Measurements from ENCODE around the gene GLE1. TPM values are rescaled to one million over a fixed set of nuclear protein-coding genes. Genes with fewer than 3 reads are reported as not detected.

The GLE1 gene
- total RNA-seq, 1 experiment from 2014 or later = 36.6 TPM

DNA sequence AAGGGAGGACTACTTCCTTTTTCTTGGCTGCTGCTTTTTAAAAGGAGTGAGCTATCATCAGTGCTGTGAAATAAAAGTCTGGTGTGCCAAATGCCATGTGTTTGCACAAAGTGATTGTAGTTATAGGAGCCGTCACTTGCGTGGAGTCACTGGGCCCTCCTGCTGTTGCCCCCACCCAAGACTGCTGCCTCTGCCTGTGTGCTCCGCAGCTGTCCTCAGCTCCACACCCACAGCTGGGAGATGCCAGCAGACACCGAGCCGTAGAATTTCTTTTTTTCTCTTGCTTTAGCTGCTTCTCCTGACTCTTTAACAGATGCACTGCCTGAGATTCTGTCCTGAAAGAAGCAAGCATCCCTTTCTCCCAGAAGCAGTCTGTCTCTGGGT lies 9.8 kb upstream of the GLE1 start:
- ChIA-PET RAD21 (ENCODE audit: low non-redundant PET in 1 of 2, low total read pairs in 2 of 2, uncharacterized antibody in 2 of 2, unreplicated experiment in 2 of 2) (no interaction called here), CTCF (no interaction called here), POLR2A (no interaction called here)
- ATAC-seq (no peak), DNase-seq (ENCODE audit: low read depth, low spot score) (no peak)
- BruUV-seq (replicated peaks) = no TSS peak
- H3K4me2 ChIP-seq (ENCODE audit: low read length) = no peak overlapping the region
- TF ChIP-seq, protein P1, sequence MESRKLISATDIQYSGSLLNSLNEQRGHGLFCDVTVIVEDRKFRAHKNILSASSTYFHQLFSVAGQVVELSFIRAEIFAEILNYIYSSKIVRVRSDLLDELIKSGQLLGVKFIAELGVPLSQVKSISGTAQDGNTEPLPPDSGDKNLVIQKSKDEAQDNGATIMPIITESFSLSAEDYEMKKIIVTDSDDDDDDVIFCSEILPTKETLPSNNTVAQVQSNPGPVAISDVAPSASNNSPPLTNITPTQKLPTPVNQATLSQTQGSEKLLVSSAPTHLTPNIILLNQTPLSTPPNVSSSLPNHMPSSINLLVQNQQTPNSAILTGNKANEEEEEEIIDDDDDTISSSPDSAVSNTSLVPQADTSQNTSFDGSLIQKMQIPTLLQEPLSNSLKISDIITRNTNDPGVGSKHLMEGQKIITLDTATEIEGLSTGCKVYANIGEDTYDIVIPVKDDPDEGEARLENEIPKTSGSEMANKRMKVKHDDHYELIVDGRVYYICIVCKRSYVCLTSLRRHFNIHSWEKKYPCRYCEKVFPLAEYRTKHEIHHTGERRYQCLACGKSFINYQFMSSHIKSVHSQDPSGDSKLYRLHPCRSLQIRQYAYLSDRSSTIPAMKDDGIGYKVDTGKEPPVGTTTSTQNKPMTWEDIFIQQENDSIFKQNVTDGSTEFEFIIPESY (IDR thresholded peaks at IDR 0.05; ENCODE audit: extremely low read depth, insufficient replicate concordance, low read length) = no peak
- TF ChIP-seq RAD21 (IDR thresholded peaks at IDR 0.05; ENCODE audit: low read depth) (no peak), JUND (IDR thresholded peaks at IDR 0.05) (no peak), FOSL1 (IDR thresholded peaks at IDR 0.05; ENCODE audit: low read depth) (no peak), ZFX (IDR thresholded peaks at IDR 0.05) (no peak)
- TF ChIP-seq, protein P2, sequence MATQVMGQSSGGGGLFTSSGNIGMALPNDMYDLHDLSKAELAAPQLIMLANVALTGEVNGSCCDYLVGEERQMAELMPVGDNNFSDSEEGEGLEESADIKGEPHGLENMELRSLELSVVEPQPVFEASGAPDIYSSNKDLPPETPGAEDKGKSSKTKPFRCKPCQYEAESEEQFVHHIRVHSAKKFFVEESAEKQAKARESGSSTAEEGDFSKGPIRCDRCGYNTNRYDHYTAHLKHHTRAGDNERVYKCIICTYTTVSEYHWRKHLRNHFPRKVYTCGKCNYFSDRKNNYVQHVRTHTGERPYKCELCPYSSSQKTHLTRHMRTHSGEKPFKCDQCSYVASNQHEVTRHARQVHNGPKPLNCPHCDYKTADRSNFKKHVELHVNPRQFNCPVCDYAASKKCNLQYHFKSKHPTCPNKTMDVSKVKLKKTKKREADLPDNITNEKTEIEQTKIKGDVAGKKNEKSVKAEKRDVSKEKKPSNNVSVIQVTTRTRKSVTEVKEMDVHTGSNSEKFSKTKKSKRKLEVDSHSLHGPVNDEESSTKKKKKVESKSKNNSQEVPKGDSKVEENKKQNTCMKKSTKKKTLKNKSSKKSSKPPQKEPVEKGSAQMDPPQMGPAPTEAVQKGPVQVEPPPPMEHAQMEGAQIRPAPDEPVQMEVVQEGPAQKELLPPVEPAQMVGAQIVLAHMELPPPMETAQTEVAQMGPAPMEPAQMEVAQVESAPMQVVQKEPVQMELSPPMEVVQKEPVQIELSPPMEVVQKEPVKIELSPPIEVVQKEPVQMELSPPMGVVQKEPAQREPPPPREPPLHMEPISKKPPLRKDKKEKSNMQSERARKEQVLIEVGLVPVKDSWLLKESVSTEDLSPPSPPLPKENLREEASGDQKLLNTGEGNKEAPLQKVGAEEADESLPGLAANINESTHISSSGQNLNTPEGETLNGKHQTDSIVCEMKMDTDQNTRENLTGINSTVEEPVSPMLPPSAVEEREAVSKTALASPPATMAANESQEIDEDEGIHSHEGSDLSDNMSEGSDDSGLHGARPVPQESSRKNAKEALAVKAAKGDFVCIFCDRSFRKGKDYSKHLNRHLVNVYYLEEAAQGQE (IDR thresholded peaks at IDR 0.05; ENCODE audit: low read depth) = no peak
- TF ChIP-seq, protein P3, sequence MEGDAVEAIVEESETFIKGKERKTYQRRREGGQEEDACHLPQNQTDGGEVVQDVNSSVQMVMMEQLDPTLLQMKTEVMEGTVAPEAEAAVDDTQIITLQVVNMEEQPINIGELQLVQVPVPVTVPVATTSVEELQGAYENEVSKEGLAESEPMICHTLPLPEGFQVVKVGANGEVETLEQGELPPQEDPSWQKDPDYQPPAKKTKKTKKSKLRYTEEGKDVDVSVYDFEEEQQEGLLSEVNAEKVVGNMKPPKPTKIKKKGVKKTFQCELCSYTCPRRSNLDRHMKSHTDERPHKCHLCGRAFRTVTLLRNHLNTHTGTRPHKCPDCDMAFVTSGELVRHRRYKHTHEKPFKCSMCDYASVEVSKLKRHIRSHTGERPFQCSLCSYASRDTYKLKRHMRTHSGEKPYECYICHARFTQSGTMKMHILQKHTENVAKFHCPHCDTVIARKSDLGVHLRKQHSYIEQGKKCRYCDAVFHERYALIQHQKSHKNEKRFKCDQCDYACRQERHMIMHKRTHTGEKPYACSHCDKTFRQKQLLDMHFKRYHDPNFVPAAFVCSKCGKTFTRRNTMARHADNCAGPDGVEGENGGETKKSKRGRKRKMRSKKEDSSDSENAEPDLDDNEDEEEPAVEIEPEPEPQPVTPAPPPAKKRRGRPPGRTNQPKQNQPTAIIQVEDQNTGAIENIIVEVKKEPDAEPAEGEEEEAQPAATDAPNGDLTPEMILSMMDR (IDR thresholded peaks at IDR 0.05 in 2 of 3, conservative IDR thresholded peaks at IDR 0.05 in 1 of 3; ENCODE audit: borderline replicate concordance in 1 of 3, insufficient read depth in 1 of 3, low read depth in 2 of 3, low read length in 2 of 3) = no peak
- no peaks in the 10 kb centered on the region for H4K20me1 ChIP-seq (ENCODE audit: insufficient read depth)
- H3K9ac ChIP-seq (ENCODE audit: low read length) = no peak overlapping the region
- no peak overlapping the region for H2AFZ ChIP-seq (ENCODE audit: low read depth, low read length, poor library complexity, severe bottlenecking)
- H3K4me1 ChIP-seq (ENCODE audit: control insufficient read depth in 1 of 2, insufficient read depth in 2 of 2, low read length in 2 of 2) = peaks cover 2 to 6% of the 10 kb centered on the region in 2 experiments; a peak in 2 of 4 replicates
- H3K79me2 ChIP-seq (ENCODE audit: insufficient read depth, low read length) = no peaks in the 10 kb centered on the region
- no peak overlapping the region for H3K4me3 ChIP-seq (replicated peaks in 1 of 2; ENCODE audit: low read depth in 1 of 2, low read length in 2 of 2)
- H3K9me3 ChIP-seq (ENCODE audit: control insufficient read depth in 1 of 2, insufficient read depth in 1 of 2, low read depth in 1 of 2, low read length in 2 of 2) = no peaks in the 10 kb centered on the region
- no peak overlapping the region for H3K27ac ChIP-seq (ENCODE audit: low read depth, low read length)
- peaks cover 32 to 54% of the 10 kb centered on the region in 2 experiments for H3K36me3 ChIP-seq (ENCODE audit: control insufficient read depth in 1 of 2, insufficient read depth in 2 of 2, low read length in 2 of 2)
- intact Hi-C loops (cut with micrococcal nuclease) = no loop called here
- H3K27me3 ChIP-seq (ENCODE audit: insufficient read depth, low read length) = no peaks in the 10 kb centered on the region
- no peaks in the 10 kb centered on the region for H3K9me2 ChIP-seq (ENCODE audit: insufficient read depth)
